Stimulated activated CD4-positive, alpha-beta T cell treated with anti-CD3 and anti-CD28 coated beads, Interleukin-4, amount 100 ng/mL, for 24 hours (primary cell): ENCODE measurements around the gene EMID1.
"Not testable (repeated sequence)": the region's sequence is repeated elsewhere in the genome, so short reads cannot be mapped to it uniquely, and the experiment has no call there.

ENCODE experiments used
- DNase-seq: peaks from one replicate; pipeline ENCODE4 v3.0.0-alpha.2; 2020

EMID1 gene

GRCh38 chr22:29211466-29211865, 5.8 kb downstream of the EMID1 start:
- DNase-seq, result no peak

- no peak for DNase-seq
Measured at GRCh38 chr22:29212743-29213142, 7.0 kb downstream of the EMID1 start.

GRCh38 chr22:29213493-29213892, 7.8 kb downstream of the EMID1 start:
- DNase-seq, result no peak

GRCh38 chr22:29214232-29214631, 8.5 kb downstream of the EMID1 start:
- DNase-seq, result no peak

- no peak for DNase-seq
Measured at GRCh38 chr22:29215012-29215860, 9.5 kb downstream of the EMID1 start.

- DNase-seq, result no peak
Measured at GRCh38 chr22:29216011-29216872, 10.5 kb downstream of the EMID1 start.

- DNase-seq, result no peak
Measured at GRCh38 chr22:29216873-29217666, 11.4 kb downstream of the EMID1 start.

GRCh38 chr22:29217827-29218757, 12.4 kb downstream of the EMID1 start:
- DNase-seq, result no peak

GRCh38 chr22:29218758-29219408, 13.2 kb downstream of the EMID1 start:
- no peak for DNase-seq

- not testable (repeated sequence) for DNase-seq
Measured at GRCh38 chr22:29219409-29219782, 13.7 kb downstream of the EMID1 start.

GRCh38 chr22:29219881-29220670, 14.4 kb downstream of the EMID1 start:
- no peak for DNase-seq

GRCh38 chr22:29224121-29224858, 18.6 kb downstream of the EMID1 start:
- no peak for DNase-seq

GRCh38 chr22:29224859-29225410, 19.2 kb downstream of the EMID1 start:
- no peak for DNase-seq

GRCh38 chr22:29225422-29226090, 19.9 kb downstream of the EMID1 start:
- DNase-seq, result no peak

GRCh38 chr22:29226351-29226981, 20.8 kb downstream of the EMID1 start:
- no peak for DNase-seq

GRCh38 chr22:29230972-29231875, 25.5 kb downstream of the EMID1 start:
- no peak for DNase-seq
